ENCODE results near the gene TBR1. TPM values are rescaled to one million over a fixed set of nuclear protein-coding genes. Genes with fewer than 3 reads are reported as not detected.

TBR1 gene
- total and polyA plus RNA-seq, 2 of the 4 experiments (the other 2 are of a cell fraction) = not detected

- Histone ChIP-seq H3K9ac (ENCODE audit: low read depth, low read length) (no peak overlapping the region; the same call in 1 of the 2 replicates), H3K14ac (replicated peaks; ENCODE audit: low read depth, low read length) (no peak overlapping the region), H3K9me3 (ENCODE audit: control insufficient read depth, insufficient read depth, low read length) (peaks cover 6% of the 10 kb centered on the region), H2BK120ac (ENCODE audit: low read depth, low read length) (no peak overlapping the region), H4K8ac (ENCODE audit: low read depth in 2 of 2, low read length in 2 of 2) (no peak overlapping the region), H3K27ac (ENCODE audit: insufficient read depth, low read length) (no peak overlapping the region), H3K56ac (ENCODE audit: extremely low read depth, insufficient read depth, low read length) (no peak overlapping the region), H3K4me1 (ENCODE audit: control insufficient read depth, insufficient read depth, low read length) (peaks cover 4% of the 10 kb centered on the region), H3K4me3 (ENCODE audit: insufficient read depth, low read depth, low read length) (peak overlapping the region; percentile 43), H3K4me2 (ENCODE audit: low read depth, low read length) (peak overlapping the region; percentile 68), H3K4ac (ENCODE audit: low read depth, low read length) (no peak overlapping the region), H2AFZ (replicated peaks; ENCODE audit: low read length, poor library complexity) (peak overlapping the region; percentile 78), H4K20me1 (ENCODE audit: insufficient read depth, low read length) (peaks cover 8% of the 10 kb centered on the region; the same call in 1 of the 2 replicates), H2BK5ac (ENCODE audit: low read depth, low read length, poor library complexity, severe bottlenecking) (no peak overlapping the region), H2AK5ac (ENCODE audit: low read depth, low read length) (no peak overlapping the region), H2BK15ac (ENCODE audit: low read depth, low read length) (no peak overlapping the region), H3K18ac (ENCODE audit: low read depth, low read length) (no peak overlapping the region), H3K23ac (ENCODE audit: low read depth, low read length) (no peak overlapping the region), H4K91ac (ENCODE audit: insufficient read depth, low read depth, low read length) (no peak overlapping the region), H3K9me1 (ENCODE audit: insufficient read depth, low read length) (no peaks in the 10 kb centered on the region; the same call in 1 of the 2 replicates), H3K27me3 (ENCODE audit: control insufficient read depth, insufficient read depth, low read length) (peaks cover 47% of the 10 kb centered on the region), H2AK9ac (replicated peaks; ENCODE audit: low read depth, low read length, poor library complexity) (no peak overlapping the region), H4K5ac (ENCODE audit: low read depth, low read length) (no peak overlapping the region), H2BK20ac (ENCODE audit: low read depth, low read length) (no peak overlapping the region), H3K79me1 (ENCODE audit: low read depth in 1 of 2, low read length in 2 of 2) (no peaks in the 10 kb centered on the region), H3K36me3 (ENCODE audit: control insufficient read depth, insufficient read depth, low read length) (0 out of 2 replicates have a peak, but pooled peaks cover 1% of the 10 kb centered on the region)
- TF ChIP-seq MAZ (IDR thresholded peaks at IDR 0.05; ENCODE audit: borderline replicate concordance, low read depth, low read length) = no peak
- no peak for TF ChIP-seq CTCF (conservative IDR thresholded peaks at IDR 0.05; ENCODE audit: low read depth, low read length)
- no peak for TF ChIP-seq MAFK (IDR thresholded peaks at IDR 0.05; ENCODE audit: low read depth, low read length)
- no peak for TF ChIP-seq POLR2A (IDR thresholded peaks at IDR 0.05; ENCODE audit: low read depth, low read length)
- TF ChIP-seq CHD1 (IDR thresholded peaks at IDR 0.05; ENCODE audit: low read depth, low read length) = no peak
- WGBS, 2 experiments (ENCODE audit: extremely low coverage in 2 of 2, insufficient read length in 1 of 2) = 10% methylated on average over 24 of the region's 69 CpGs; no CpG with 5 or more reads in 1 of the 2 experiments
- ChIA-PET CTCF (interaction anchor here (0.9 kb wide), 1 partner anchor 10 kb away, joined by 3 read pairs; no protein-coding TSS in a partner anchor), POLR2A (ENCODE audit: unreplicated experiment) (interaction anchor here (0.6 kb wide), 1 partner anchor 33 kb away, joined by 23 read pairs; no protein-coding TSS in a partner anchor)
- intact Hi-C loops (cut with micrococcal nuclease) = no loop called here
- dilution Hi-C loops (cut with HindIII; ENCODE audit: low sequenced_read_pairs, unreplicated experiment) = no loop called here
- peak; percentile 78 for ATAC-seq (ENCODE audit: low read depth)
- no TSS peak for BruUV-seq (replicated peaks)
- DNase-seq = peak; percentile 11
- in situ Hi-C loops (cut with MboI; ENCODE audit: low sequenced_read_pairs) = no loop called here
Observed at GRCh38 chr2:161414042-161415033, 1.8 kb upstream of the TBR1 start.
